Nephron progenitor cell (in vitro differentiated cells): ENCODE data around the gene HEATR1.
A peak's percentile ranks its signal among the peaks of the same experiment; 100 is the strongest.
"Not testable (repeated sequence)": the region's sequence is repeated elsewhere in the genome, so short reads cannot be mapped to it uniquely, and the experiment has no call there.

ENCODE experiments used
- DNase-seq: peaks from one replicate; pipeline ENCODE4 v3.0.0; 2021
- H3K27ac Mint-ChIP-seq: 2 replicates; pipeline ENCODE4 v1.8.0; 2021; ENCODE audit warnings: mild to moderate bottlenecking, moderate library complexity, mixed read lengths
- H3K27me3 Mint-ChIP-seq: 2 replicates; pipeline ENCODE4 v1.8.0; 2021; ENCODE audit warnings: mild to moderate bottlenecking, low read depth, mixed read lengths; ENCODE audit not compliant: poor library complexity
- H3K36me3 Mint-ChIP-seq: 2 replicates; pipeline ENCODE4 v1.8.0; 2021; ENCODE audit warnings: low read depth, mixed read lengths
- H3K4me1 Mint-ChIP-seq: 2 replicates; pipeline ENCODE4 v1.8.0; 2021; ENCODE audit warnings: mixed read lengths
- H3K4me3 Mint-ChIP-seq: 2 replicates; pipeline ENCODE4 v1.8.0; 2021; ENCODE audit warnings: mild to moderate bottlenecking, moderate library complexity, mixed read lengths
- H3K9me3 Mint-ChIP-seq: 2 replicates; pipeline ENCODE4 v1.8.0; 2021; ENCODE audit warnings: mild to moderate bottlenecking, moderate library complexity, mixed read lengths
- TF ChIP-seq, protein P1 (sequence below): fragments of 200-600 bp; sonication (generic); IDR thresholded peaks from 2 replicates; pipeline ENCODE4 v1.5.0; 2021; ENCODE audit warnings: antibody characterized with exemption

Gene HEATR1

DNA sequence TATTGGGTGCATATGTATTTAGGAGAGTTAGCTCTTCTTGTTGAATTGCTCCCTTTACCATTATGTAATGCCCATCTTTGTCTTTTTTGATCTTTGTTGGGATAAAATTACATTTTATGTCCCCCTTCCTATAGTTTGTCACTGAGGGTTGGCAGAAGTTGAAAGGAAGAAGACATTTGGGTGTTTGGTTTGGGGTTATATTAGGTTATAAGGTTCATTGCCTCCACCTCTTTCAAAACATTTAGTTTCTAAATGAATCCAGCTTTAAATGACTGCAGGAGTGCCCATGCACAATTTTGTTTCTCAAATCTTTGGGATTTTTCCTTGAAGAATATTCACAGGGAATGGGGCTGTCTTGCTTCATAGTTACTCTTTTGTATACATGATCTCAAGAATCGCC is 95.1 kb downstream of the HEATR1 start:
- TF ChIP-seq, protein P1, sequence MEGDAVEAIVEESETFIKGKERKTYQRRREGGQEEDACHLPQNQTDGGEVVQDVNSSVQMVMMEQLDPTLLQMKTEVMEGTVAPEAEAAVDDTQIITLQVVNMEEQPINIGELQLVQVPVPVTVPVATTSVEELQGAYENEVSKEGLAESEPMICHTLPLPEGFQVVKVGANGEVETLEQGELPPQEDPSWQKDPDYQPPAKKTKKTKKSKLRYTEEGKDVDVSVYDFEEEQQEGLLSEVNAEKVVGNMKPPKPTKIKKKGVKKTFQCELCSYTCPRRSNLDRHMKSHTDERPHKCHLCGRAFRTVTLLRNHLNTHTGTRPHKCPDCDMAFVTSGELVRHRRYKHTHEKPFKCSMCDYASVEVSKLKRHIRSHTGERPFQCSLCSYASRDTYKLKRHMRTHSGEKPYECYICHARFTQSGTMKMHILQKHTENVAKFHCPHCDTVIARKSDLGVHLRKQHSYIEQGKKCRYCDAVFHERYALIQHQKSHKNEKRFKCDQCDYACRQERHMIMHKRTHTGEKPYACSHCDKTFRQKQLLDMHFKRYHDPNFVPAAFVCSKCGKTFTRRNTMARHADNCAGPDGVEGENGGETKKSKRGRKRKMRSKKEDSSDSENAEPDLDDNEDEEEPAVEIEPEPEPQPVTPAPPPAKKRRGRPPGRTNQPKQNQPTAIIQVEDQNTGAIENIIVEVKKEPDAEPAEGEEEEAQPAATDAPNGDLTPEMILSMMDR = no peak
- Mint-ChIP-seq H3K4me1 (peaks cover 33% of the 10 kb centered on the region), H3K36me3 (no peaks in the 10 kb centered on the region), H3K27me3 (no peaks in the 10 kb centered on the region), H3K4me3 (no peak overlapping the region), H3K27ac (no peak overlapping the region), H3K9me3 (no peaks in the 10 kb centered on the region)
- DNase-seq = no peak

DNA sequence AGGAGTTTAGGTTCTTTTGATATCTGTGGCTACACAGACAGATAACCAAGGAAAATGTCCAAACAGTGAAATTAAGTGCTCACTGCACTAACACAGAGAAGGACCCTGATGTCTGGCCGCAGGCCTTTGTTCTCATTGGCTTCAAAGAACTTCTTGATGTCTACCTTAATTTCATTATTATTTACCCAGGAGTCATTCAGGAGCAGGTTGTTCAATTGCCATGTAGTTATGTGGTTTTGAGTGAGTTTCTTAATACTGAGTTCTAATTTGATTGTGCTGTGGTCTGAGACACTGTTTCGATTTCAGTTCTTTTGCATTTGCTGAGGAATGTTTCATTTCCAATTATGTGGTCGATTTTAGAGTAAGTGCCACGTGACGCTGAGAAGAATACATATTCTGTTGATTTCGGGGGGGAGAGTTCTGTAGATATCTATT is 95.7 kb downstream of the HEATR1 start:
- Mint-ChIP-seq H3K27ac (no peak overlapping the region), H3K4me3 (no peak overlapping the region), H3K9me3 (no peaks in the 10 kb centered on the region), H3K27me3 (no peaks in the 10 kb centered on the region), H3K4me1 (peaks cover 35% of the 10 kb centered on the region), H3K36me3 (no peaks in the 10 kb centered on the region)
- TF ChIP-seq, protein P1 = no peak
- no peak for DNase-seq

DNA sequence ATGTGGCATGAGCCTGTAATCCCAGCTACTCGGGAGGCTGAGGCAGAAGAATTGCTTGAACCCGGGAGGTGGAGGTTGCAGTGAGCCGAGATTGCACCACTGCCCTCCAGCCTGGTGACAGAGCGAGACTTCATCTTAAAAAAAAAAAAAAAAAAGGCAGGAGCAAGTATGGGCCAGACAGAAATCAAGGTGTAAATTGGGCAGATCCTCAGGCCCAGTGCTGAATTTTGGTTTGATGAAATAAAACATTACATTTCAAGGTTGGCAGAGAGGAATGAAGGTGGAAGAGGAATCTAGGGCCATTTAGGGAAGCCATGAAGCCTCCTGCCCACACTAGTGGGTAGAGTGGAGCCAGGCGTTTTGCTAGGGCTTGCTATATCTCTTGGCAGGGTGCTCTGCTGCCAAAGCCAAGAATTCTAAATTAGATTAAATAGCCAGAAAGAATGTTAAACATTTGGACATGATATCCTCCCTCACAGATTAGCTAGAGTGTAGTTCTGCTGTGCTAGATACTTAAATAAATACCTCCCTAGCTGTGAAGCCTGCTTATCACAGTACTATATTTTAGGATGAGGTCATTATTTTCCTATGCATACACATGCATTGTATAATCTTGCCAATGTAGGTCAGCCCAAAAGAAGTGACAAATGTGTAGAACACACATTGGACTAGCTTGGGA is 97.2 kb downstream of the HEATR1 start:
- no peak overlapping the region for H3K27ac Mint-ChIP-seq
- peaks cover 4% of the 10 kb centered on the region for H3K27me3 Mint-ChIP-seq
- no peaks in the 10 kb centered on the region for H3K36me3 Mint-ChIP-seq
- peaks cover 47% of the 10 kb centered on the region for H3K4me1 Mint-ChIP-seq
- no peak for DNase-seq
- no peaks in the 10 kb centered on the region for H3K9me3 Mint-ChIP-seq
- no peak overlapping the region for H3K4me3 Mint-ChIP-seq
- TF ChIP-seq, protein P1 = no peak

DNA sequence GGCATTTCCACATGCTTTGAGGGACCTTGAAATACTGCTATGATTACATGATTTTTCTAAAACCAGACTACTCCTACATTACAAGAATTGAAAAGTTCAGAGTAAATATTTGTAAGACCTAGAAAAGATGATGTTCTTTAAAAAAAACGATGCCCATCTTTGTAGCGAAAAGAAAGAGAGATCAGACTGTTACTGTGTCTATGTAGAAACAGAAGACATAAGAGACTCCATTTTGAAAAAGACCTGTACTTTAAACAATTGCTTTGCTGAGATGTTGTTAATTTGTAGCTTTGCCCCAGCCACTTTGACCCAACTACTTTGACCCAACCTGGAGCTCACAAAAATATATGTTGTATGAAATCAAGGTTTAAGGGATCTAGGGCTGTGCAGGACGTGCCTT is 100.0 kb downstream of the HEATR1 start:
- H3K4me3 Mint-ChIP-seq, H3K36me3 Mint-ChIP-seq, DNase-seq, H3K27ac Mint-ChIP-seq, H3K9me3 Mint-ChIP-seq, H3K27me3 Mint-ChIP-seq: not testable (repeated sequence)
- peaks cover 39% of the 10 kb centered on the region for H3K4me1 Mint-ChIP-seq

DNA sequence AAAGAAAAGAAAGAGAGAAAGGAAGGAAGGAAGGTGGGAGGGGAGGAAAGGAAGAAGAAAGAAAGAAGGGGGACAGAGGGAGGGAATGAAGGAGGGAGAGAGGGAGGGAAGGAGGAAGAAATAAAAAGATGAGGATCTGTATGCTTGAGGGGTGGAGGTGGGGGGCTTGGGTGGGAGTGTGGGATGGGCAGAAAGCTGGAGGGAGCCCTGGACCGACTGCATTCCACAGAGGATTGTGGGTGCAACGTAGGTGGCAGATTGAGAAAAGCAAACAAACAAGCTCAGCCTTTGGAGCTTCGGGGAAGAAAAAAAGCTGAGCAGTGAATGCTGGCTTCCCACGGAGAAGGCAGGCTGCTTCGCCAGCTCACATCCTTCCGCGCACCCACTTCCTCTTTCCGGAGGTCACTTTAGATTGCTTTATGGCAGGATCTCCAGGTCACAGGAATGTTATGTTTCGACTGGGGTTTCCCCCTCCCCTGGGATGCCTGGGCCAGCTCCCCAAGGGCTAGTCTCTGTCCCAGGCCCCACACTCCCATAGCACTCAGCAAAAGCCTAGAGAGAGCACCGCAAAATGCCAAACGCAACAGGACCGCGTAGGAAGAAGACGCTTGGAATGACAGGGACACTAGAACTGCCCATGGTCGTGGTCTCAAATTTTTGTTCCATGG is 101.2 kb downstream of the HEATR1 start:
- H3K27me3 Mint-ChIP-seq = peaks cover 4% of the 10 kb centered on the region
- peaks cover 30% of the 10 kb centered on the region for H3K4me1 Mint-ChIP-seq
- H3K4me3 Mint-ChIP-seq = peak overlapping the region; percentile 73
- TF ChIP-seq, protein P1 = no peak
- H3K27ac Mint-ChIP-seq = peak overlapping the region; percentile 99
- no peaks in the 10 kb centered on the region for H3K9me3 Mint-ChIP-seq
- H3K36me3 Mint-ChIP-seq = no peaks in the 10 kb centered on the region
- DNase-seq = peak; percentile 56

DNA sequence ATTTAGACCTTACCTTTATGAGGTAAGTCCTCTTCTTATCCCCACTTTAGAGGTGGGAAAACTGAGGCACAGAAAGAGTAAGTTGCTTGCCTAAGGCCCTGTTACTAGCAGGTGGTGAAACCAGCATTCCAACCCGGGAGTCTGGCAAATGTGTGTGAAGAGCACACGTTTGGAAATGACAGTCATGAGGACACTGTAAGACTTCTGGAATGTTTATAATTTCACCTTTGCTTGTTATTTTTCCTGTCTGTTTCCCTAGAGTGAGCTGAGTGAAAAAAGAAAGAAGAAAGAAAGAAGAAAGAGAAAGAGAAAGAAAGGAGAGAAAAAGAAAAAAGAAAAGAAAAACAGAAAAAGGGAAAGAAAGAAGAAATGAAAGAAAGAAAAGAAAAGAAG is 101.7 kb downstream of the HEATR1 start:
- Mint-ChIP-seq H3K36me3 (no peaks in the 10 kb centered on the region), H3K27me3 (peaks cover 4% of the 10 kb centered on the region), H3K4me3 (peak overlapping the region; percentile 73), H3K9me3 (no peaks in the 10 kb centered on the region), H3K4me1 (peaks cover 30% of the 10 kb centered on the region), H3K27ac (peak overlapping the region; percentile 99)
- TF ChIP-seq, protein P1 = no peak
- no peak for DNase-seq
